BLaER1 treated with 17β-estradiol and CSF1 and Interleukin-3, amounts not matched to agents 10 nM and 100 nM (cell line): Measurements from ENCODE around the gene VPS8.
"Not testable (repeated sequence)": the region's sequence is repeated elsewhere in the genome, so short reads cannot be mapped to it uniquely, and the experiment has no call there.

Experiments used
- H3K27ac ChIP-seq, 11 experiments: shearing (Covaris generic); formaldehyde crosslinking; 2 replicates each; pipeline ENCODE4 v1.8.1; 2022
- H3K27me3 ChIP-seq, 11 experiments: shearing (Covaris generic); formaldehyde crosslinking; 2 replicates each; pipeline ENCODE4 v1.8.1; 2022
- H3K36me3 ChIP-seq, 11 experiments: shearing (Covaris generic); formaldehyde crosslinking; 2 replicates each; pipeline ENCODE4 v1.8.1; 2022
- H3K4me1 ChIP-seq, 10 experiments: shearing (Covaris generic); formaldehyde crosslinking; 2 replicates each; pipeline ENCODE4 v1.8.1; 2022
- H3K4me2 ChIP-seq, 11 experiments: shearing (Covaris generic); formaldehyde crosslinking; 2 replicates each; pipeline ENCODE4 v1.8.1; 2022
- H3K4me3 ChIP-seq, 10 experiments: shearing (Covaris generic); formaldehyde crosslinking; 2 replicates each; pipeline ENCODE4 v1.8.1; 2022
- H3K9ac ChIP-seq, 11 experiments: shearing (Covaris generic); formaldehyde crosslinking; 2 replicates each; pipeline ENCODE4 v1.8.1; 2022
- H3K9me3 ChIP-seq, 11 experiments: shearing (Covaris generic); formaldehyde crosslinking; replicated peaks in 1 of 11; 2 replicates each; pipeline ENCODE4 v1.8.1; 2022
- H4K20me1 ChIP-seq, 11 experiments: shearing (Covaris generic); formaldehyde crosslinking; 2 replicates each; pipeline ENCODE4 v1.8.1; 2022
- Cebpa-rat ChIP-seq, 11 experiments: shearing (Covaris generic); IDR thresholded peaks; 2 replicates each; pipeline ENCODE4 v1.8.1; 2022

The VPS8 gene

DNA sequence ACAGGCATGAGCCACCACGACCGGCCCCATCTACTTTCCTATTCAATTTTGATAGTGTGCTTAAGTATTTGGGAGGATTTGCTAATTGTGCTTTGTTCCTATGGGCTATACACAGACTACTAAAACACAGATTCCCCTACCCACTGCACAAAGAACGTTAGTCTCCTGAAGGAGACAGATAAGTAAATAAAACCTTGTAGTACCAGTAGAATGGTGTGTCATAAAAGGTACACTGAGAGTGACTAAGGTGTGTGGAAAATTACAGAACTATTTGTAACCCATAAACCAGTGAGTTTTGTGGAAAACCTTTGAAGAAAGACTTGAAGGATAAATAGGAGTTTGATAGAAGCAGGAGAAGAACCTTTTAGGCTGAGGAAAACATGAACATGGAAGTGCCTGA lies 158.2 kb downstream of the VPS8 start:
- H3K27ac ChIP-seq: no peak overlapping the region
- no peak for TF ChIP-seq Cebpa-rat (IDR thresholded peaks at IDR 0.05)
- H3K4me1 ChIP-seq: no peaks in the 10 kb centered on the region
- H3K9me3 ChIP-seq: peaks cover 4 to 16% (median 11%) of the 10 kb centered on the region in 11 experiments; a peak in 14 of 22 replicates
- H4K20me1 ChIP-seq: peaks cover 0 to 4% (median 0%) of the 10 kb centered on the region in 11 experiments; a peak in 1 of 22 replicates
- peaks cover 36 to 99% (median 75%) of the 10 kb centered on the region in 11 experiments for H3K36me3 ChIP-seq
- H3K9ac ChIP-seq: no peak overlapping the region
- no peaks in the 10 kb centered on the region for H3K27me3 ChIP-seq
- H3K4me3 ChIP-seq: no peak overlapping the region
- H3K4me2 ChIP-seq: no peak overlapping the region

DNA sequence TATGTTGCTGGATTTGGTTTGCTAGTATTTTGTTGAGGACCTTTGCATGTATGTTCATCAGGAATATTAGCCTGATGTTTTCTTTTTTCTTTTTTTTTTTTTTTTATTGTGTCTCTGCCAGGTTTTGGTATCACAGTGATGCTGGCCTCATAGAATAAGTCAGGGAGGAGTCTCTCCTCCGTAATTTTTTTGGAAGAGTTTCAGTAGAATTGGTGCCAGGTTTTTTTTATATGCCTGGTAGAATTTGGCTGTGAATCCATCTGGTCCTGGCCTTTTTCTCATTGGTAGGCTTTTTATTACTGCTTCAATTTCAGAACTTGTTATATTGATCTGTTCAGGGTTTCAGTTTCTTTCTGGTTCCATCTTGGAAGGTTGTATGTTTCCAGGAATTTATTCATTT lies 165.8 kb downstream of the VPS8 start:
- Histone ChIP-seq H3K4me2 (no peak overlapping the region), H4K20me1 (peaks cover 0 to 37% (median 0%) of the 10 kb centered on the region in 11 experiments; a peak in 2 of 22 replicates), H3K36me3 (peaks cover 0 to 95% (median 42%) of the 10 kb centered on the region in 11 experiments), H3K27me3 (no peaks in the 10 kb centered on the region), H3K9me3 (peaks cover 4 to 39% (median 24%) of the 10 kb centered on the region in 11 experiments; a peak in 16 of 22 replicates), H3K4me3 (no peak overlapping the region), H3K9ac (no peak overlapping the region), H3K4me1 (peaks cover 0 to 11% (median 6%) of the 10 kb centered on the region in 10 experiments; a peak in 11 of 20 replicates), H3K27ac (no peak overlapping the region)
- TF ChIP-seq Cebpa-rat (IDR thresholded peaks at IDR 0.05): no peak

DNA sequence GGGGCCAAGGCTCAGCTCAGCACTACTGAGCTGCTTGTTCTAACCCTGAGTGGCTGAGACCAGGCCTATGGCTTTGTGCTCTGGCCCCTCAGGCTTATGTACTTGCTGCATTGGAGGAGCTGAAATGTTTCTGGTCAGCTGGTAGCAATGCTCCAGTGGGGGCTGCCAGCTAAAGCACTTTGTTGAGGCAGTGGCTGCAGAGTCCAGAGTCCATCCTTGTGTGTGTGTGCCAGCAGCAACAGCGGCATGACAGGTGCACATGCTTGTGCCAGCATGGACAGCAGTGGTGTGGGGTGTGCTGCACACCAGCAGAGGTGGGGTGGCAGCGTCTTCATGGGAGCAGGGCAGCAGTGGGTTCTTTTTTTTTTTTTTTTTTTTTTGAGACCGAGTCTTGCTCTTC lies 169.1 kb downstream of the VPS8 start:
- H3K4me3 ChIP-seq: no peak overlapping the region
- no peak for TF ChIP-seq Cebpa-rat (IDR thresholded peaks at IDR 0.05)
- H3K27ac ChIP-seq: no peak overlapping the region
- H4K20me1 ChIP-seq: peaks cover 0 to 33% (median 0%) of the 10 kb centered on the region in 11 experiments; a peak in 2 of 22 replicates
- H3K36me3 ChIP-seq: peaks cover 12 to 95% (median 37%) of the 10 kb centered on the region in 11 experiments; a peak in 21 of 22 replicates
- H3K9ac ChIP-seq: no peak overlapping the region
- peaks cover 0 to 11% (median 6%) of the 10 kb centered on the region in 10 experiments; a peak in 12 of 20 replicates for H3K4me1 ChIP-seq
- no peak overlapping the region for H3K4me2 ChIP-seq
- H3K27me3 ChIP-seq: no peaks in the 10 kb centered on the region
- peaks cover 0 to 27% (median 11%) of the 10 kb centered on the region in 11 experiments; a peak in 9 of 22 replicates for H3K9me3 ChIP-seq

DNA sequence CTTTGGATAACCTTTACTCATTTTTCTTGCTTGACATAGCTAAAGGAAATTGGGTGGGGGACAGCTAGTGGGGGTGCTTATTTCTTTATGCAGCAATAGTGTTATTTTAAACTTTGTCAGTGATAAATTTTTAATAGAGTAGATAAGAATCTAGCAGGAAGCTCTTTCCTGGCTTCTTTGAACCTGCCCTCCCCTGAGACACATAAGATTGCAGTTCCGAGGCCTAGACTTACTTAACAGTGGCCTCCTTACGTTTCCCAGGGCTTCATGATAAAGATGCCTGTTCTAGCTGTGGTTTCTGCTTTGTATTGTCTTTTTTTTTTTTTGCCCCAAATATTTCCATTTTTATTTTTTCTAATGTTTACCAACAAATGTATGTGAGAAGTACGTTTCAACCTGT lies 170.1 kb downstream of the VPS8 start:
- no peaks in the 10 kb centered on the region for H3K27me3 ChIP-seq
- peaks cover 0 to 20% (median 5%) of the 10 kb centered on the region in 11 experiments; a peak in 6 of 22 replicates for H3K9me3 ChIP-seq
- H3K4me3 ChIP-seq: no peak overlapping the region
- H3K4me1 ChIP-seq: peaks cover 0 to 11% (median 6%) of the 10 kb centered on the region in 10 experiments; a peak in 12 of 20 replicates
- peak overlapping the region in 7 of 11 experiments; percentile 11 to 56 (median 40); a peak in 11 of 22 replicates for H3K4me2 ChIP-seq
- peaks cover 19 to 95% (median 37%) of the 10 kb centered on the region in 11 experiments; a peak in 21 of 22 replicates for H3K36me3 ChIP-seq
- TF ChIP-seq Cebpa-rat (IDR thresholded peaks at IDR 0.05): peak in 1 of 11 experiments; percentile 53; a peak in 1 of 22 replicates
- H3K9ac ChIP-seq: no peak overlapping the region
- peaks cover 0 to 32% (median 0%) of the 10 kb centered on the region in 11 experiments; a peak in 2 of 22 replicates for H4K20me1 ChIP-seq
- H3K27ac ChIP-seq: no peak overlapping the region

DNA sequence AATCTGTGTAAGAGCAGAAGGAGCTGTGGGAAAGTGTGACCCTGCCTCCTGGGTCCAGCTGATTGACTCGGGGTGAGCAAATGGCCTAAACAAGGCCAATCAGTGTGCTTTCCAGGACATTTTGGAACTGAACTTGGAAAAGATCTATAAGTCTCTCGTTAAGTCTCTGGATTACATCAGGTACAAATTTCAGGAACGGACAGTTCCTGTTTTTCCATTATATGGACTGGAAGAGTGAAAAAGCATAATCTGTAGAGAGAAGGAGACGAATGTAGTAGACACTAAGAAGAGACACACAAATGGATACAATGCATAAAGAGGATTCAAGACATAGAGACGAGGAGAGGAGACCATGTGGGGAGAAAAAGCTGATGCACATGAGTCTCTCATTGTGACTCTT lies 173.6 kb downstream of the VPS8 start:
- Histone ChIP-seq H3K4me2 (no peak overlapping the region), H3K9me3 (no peaks in the 10 kb centered on the region), H3K27me3 (no peaks in the 10 kb centered on the region), H4K20me1 (peaks cover 0 to 7% (median 0%) of the 10 kb centered on the region in 11 experiments; a peak in 2 of 22 replicates), H3K9ac (no peak overlapping the region), H3K27ac (no peak overlapping the region), H3K4me3 (no peak overlapping the region), H3K36me3 (peaks cover 23 to 96% (median 41%) of the 10 kb centered on the region in 11 experiments), H3K4me1 (peaks cover 0 to 11% (median 8%) of the 10 kb centered on the region in 10 experiments; a peak in 13 of 20 replicates)
- no peak for TF ChIP-seq Cebpa-rat (IDR thresholded peaks at IDR 0.05)

DNA sequence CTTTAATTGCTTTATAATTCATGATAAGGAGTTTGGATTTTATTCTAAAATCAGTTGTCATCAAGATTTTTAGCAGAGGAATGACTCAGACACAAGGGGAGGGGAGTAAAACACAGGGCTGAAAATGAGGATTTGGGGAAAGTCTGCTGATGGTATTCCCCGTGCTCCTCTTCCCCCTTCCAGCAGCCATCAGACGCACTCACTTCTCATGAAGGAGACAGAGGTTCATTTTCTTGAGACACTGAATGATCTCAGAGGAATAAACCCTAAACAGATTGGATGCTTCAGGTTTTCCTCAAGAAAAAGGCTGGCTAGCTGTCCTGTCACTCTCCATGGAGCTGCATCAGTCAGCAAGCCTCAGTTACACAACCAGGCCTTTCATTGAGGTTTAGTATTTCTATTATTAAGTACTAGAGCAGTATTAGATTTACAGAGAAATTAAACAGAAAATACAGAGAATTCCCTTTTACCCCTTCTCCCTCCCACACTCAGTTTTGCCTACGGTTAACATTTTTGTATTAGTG lies 174.5 kb downstream of the VPS8 start:
- H4K20me1 ChIP-seq: no peaks in the 10 kb centered on the region; a peak in 2 of 22 replicates
- H3K9ac ChIP-seq: no peak overlapping the region
- peaks cover 23 to 97% (median 41%) of the 10 kb centered on the region in 11 experiments; a peak in 21 of 22 replicates for H3K36me3 ChIP-seq
- H3K27ac ChIP-seq: no peak overlapping the region
- H3K4me3 ChIP-seq: no peak overlapping the region
- TF ChIP-seq Cebpa-rat (IDR thresholded peaks at IDR 0.05): no peak
- peaks cover 0 to 11% (median 8%) of the 10 kb centered on the region in 10 experiments; a peak in 13 of 20 replicates for H3K4me1 ChIP-seq
- no peaks in the 10 kb centered on the region for H3K9me3 ChIP-seq
- H3K4me2 ChIP-seq: no peak overlapping the region
- no peaks in the 10 kb centered on the region for H3K27me3 ChIP-seq

DNA sequence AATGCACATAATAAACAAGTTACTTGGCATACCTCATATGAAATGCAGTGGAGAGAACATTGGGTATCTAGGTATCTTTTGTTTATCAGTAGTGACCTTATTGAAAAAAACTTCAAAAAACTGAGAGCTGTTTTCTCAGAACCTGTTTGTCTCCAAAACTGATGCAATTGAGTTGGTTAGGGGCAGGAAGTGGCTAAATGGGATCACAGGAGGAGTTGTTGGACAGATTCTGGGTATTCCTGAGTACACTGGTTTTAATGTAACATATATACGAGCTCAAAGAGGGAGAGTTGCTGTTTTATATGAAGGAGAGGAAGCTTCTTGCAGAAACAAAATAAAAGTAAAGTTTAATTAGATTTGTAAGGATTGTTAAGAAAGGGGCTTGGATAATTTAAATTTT lies 181.4 kb downstream of the VPS8 start:
- Histone ChIP-seq H3K9me3 (peaks cover 0 to 8% (median 4%) of the 10 kb centered on the region in 11 experiments; a peak in 5 of 22 replicates), H3K4me3 (no peak overlapping the region), H3K4me1 (peaks cover 0 to 4% (median 0%) of the 10 kb centered on the region in 10 experiments; a peak in 2 of 20 replicates), H3K4me2 (no peak overlapping the region), H4K20me1 (no peaks in the 10 kb centered on the region; a peak in 1 of 22 replicates), H3K27me3 (no peaks in the 10 kb centered on the region), H3K27ac (no peak overlapping the region), H3K36me3 (peaks cover 38 to 89% (median 48%) of the 10 kb centered on the region in 11 experiments), H3K9ac (no peak overlapping the region)
- no peak for TF ChIP-seq Cebpa-rat (IDR thresholded peaks at IDR 0.05)

DNA sequence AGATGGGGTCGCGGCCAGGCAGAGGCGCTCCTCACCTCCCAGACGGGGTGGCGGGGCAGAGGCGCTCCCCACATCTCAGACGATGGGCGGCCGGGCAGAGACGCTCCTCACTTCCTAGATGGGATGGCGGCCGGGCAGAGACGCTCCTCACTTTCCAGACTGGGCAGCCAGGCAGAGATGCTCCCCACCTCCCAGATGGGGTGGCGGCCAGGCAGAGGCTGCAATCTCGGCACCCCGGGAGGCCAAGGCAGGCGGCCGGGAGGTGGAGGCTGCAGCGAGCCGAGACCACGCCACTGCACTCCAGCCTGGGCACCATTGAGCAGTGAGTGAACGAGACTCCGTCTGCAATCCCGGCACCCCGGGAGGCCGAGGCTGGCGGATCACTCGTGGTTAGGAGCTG lies 191.9 kb downstream of the VPS8 start:
- not testable (repeated sequence) for H3K4me1 ChIP-seq, H3K9ac ChIP-seq, H3K27ac ChIP-seq, H3K4me2 ChIP-seq, H3K27me3 ChIP-seq, H4K20me1 ChIP-seq, H3K4me3 ChIP-seq
- Histone ChIP-seq H3K36me3 (peaks cover 62 to 93% (median 73%) of the 10 kb centered on the region in 11 experiments), H3K9me3 (peaks cover 23 to 59% (median 41%) of the 10 kb centered on the region in 11 experiments)

DNA sequence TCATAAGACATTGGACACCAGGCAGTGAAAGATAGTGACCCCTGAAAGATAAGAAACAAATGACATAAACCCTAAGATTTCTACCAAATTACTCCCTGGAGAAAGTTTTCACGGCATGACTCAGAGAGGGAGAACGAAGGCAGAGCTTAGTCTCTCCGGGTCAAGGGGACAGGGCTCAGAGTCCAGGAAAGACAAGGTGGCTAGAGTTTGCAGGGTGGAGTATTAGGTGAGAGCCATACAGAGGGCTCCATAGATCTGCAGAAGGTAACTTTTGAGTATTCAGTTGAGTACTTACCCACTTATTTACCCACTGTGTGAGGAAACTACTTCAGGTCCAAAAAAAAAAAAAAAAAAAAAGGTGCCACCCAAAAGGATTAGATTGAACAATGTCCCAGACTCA lies 197.7 kb downstream of the VPS8 start:
- Histone ChIP-seq H3K9me3 (peaks cover 32 to 47% (median 43%) of the 10 kb centered on the region in 11 experiments), H3K4me2 (no peak overlapping the region), H3K36me3 (peaks cover 25 to 95% (median 57%) of the 10 kb centered on the region in 11 experiments; a peak in 21 of 22 replicates), H3K4me3 (no peak overlapping the region), H4K20me1 (no peaks in the 10 kb centered on the region), H3K4me1 (no peaks in the 10 kb centered on the region), H3K27ac (no peak overlapping the region), H3K9ac (no peak overlapping the region), H3K27me3 (no peaks in the 10 kb centered on the region)
- TF ChIP-seq Cebpa-rat (IDR thresholded peaks at IDR 0.05): no peak

DNA sequence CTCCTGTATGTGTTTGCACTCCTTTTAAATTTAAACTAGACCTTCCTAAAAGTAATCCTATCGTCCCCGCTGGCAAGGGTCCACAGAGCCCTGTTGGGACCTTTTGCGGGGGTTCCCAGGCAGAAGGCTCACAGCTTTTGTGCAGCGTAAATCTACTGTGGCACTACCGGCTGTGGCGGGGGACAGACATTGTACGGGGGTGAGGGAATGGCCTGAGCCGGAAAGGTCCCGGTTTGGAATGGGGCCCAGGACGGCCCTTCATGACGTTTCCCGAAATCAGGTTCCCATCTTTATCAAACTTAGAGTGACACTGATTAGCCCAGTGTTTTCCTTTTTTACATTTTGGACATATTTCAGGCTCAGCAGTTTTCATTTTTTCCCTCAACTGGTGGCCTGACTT lies 205.6 kb downstream of the VPS8 start:
- H3K4me2 ChIP-seq, H3K4me3 ChIP-seq, H3K27ac ChIP-seq, H3K4me1 ChIP-seq, H3K27me3 ChIP-seq, H3K9ac ChIP-seq, H4K20me1 ChIP-seq: not testable (repeated sequence)
- peaks cover 25 to 43% (median 34%) of the 10 kb centered on the region in 11 experiments for H3K9me3 ChIP-seq
- H3K36me3 ChIP-seq: peaks cover 23 to 99% (median 34%) of the 10 kb centered on the region in 11 experiments

DNA sequence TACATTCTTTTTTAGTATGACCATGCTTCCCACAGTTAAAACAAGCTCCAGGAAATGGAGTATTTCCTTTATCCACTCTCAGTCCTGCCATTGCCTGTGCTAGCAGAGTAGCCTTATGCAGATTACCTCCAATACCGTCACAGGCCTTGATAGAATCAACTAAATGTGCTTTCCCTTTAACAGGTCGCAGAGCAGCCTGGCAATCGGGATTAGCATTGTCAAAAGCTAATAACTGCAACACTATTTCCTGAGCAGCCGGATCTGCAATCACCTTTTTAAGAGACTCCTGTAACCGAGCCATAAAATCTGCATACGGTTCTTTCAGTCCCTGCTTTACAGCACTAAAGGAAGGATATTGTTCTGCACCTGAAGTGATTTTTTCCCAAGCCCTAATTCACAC lies 206.0 kb downstream of the VPS8 start:
- not testable (repeated sequence) for H3K27ac ChIP-seq, H3K9ac ChIP-seq, H3K4me3 ChIP-seq, H3K27me3 ChIP-seq, H4K20me1 ChIP-seq, H3K4me2 ChIP-seq, H3K4me1 ChIP-seq
- peaks cover 22 to 96% (median 34%) of the 10 kb centered on the region in 11 experiments for H3K36me3 ChIP-seq
- peaks cover 25 to 43% (median 33%) of the 10 kb centered on the region in 11 experiments for H3K9me3 ChIP-seq
